H9 (cell line): Measurements from ENCODE around the gene ACSL3. TPM values are rescaled to one million over a fixed set of nuclear protein-coding genes. Genes with fewer than 3 reads are reported as not detected.
A peak's percentile ranks its signal among the peaks of the same experiment; 100 is the strongest.

Source experiments
- DNase-seq: peaks from one replicate; pipeline ENCODE4 v3.0.0-alpha.2; 2017
- H2AFZ ChIP-seq: one replicate; pipeline ENCODE4 v1.6.1; 2013; ENCODE audit warnings: mild to moderate bottlenecking, low read length, control low read depth, moderate library complexity
- H2AK5ac ChIP-seq: 2 replicates; pipeline ENCODE4 v1.6.1; 2013; ENCODE audit warnings: low read length, control low read depth, mixed read lengths; ENCODE audit not compliant: insufficient read length
- H2BK120ac ChIP-seq: one replicate; pipeline ENCODE4 v1.6.1; 2013; ENCODE audit warnings: low read depth, mild to moderate bottlenecking, low read length, control low read depth, inconsistent platforms; ENCODE audit not compliant: poor library complexity, severe bottlenecking
- H2BK12ac ChIP-seq: 2 replicates; pipeline ENCODE4 v1.6.1; 2013; ENCODE audit warnings: low read length, control low read depth, mixed read lengths, low read depth; ENCODE audit not compliant: insufficient read length
- H2BK15ac ChIP-seq: 2 replicates; pipeline ENCODE4 v1.6.1; 2013; ENCODE audit warnings: low read depth, low read length, control low read depth
- H2BK20ac ChIP-seq: one replicate; pipeline ENCODE4 v1.6.1; 2013; ENCODE audit warnings: low read depth, mild to moderate bottlenecking, low read length, control low read depth, inconsistent platforms; ENCODE audit not compliant: poor library complexity, severe bottlenecking
- H2BK5ac ChIP-seq: 2 replicates; pipeline ENCODE4 v1.6.1; 2013; ENCODE audit warnings: low read length, control low read depth, mixed read lengths; ENCODE audit not compliant: insufficient read length
- H3K14ac ChIP-seq: 2 replicates; pipeline ENCODE4 v1.6.1; 2013; ENCODE audit warnings: low read length, control low read depth; ENCODE audit not compliant: insufficient read depth
- H3K18ac ChIP-seq: 2 replicates; pipeline ENCODE4 v1.6.1; 2013; ENCODE audit warnings: low read depth, mild to moderate bottlenecking, mixed read lengths, low read length, control low read depth; ENCODE audit not compliant: insufficient read length
- H3K23ac ChIP-seq: 2 replicates; pipeline ENCODE4 v1.6.1; 2013; ENCODE audit warnings: low read length, control low read depth, mixed read lengths, low read depth; ENCODE audit not compliant: insufficient read length
- H3K23me2 ChIP-seq: 2 replicates; pipeline ENCODE4 v1.6.1; 2013; ENCODE audit warnings: low read depth, mild to moderate bottlenecking, mixed read lengths, low read length, control low read depth; ENCODE audit not compliant: insufficient read length, poor library complexity, severe bottlenecking
- H3K27ac ChIP-seq: 2 replicates; pipeline ENCODE4 v1.5.1; 2013; ENCODE audit warnings: low read length, control low read depth, mixed read lengths, low read depth; ENCODE audit not compliant: insufficient read length
- H3K27me3 ChIP-seq: 2 replicates; pipeline ENCODE4 v1.6.1; 2013; ENCODE audit warnings: low read length, control low read depth, inconsistent platforms; ENCODE audit not compliant: insufficient read depth
- H3K4ac ChIP-seq: 2 replicates; pipeline ENCODE4 v1.6.1; 2013; ENCODE audit warnings: low read depth, mild to moderate bottlenecking, control low read depth, inconsistent platforms, low read length, moderate library complexity
- H3K4me1 ChIP-seq: 2 replicates; pipeline ENCODE4 v1.6.1; 2013; ENCODE audit warnings: low read length, control low read depth, inconsistent platforms; ENCODE audit not compliant: insufficient read depth
- H3K4me2 ChIP-seq: 2 replicates; pipeline ENCODE4 v1.6.1; 2013; ENCODE audit warnings: low read length, control low read depth, mixed read lengths; ENCODE audit not compliant: insufficient read length, insufficient read depth
- H3K56ac ChIP-seq: 2 replicates; pipeline ENCODE4 v1.6.1; 2013; ENCODE audit warnings: low read depth, mild to moderate bottlenecking, mixed read lengths, low read length, control low read depth; ENCODE audit not compliant: insufficient read length
- H3K79me1 ChIP-seq: 2 replicates; pipeline ENCODE4 v1.6.1; 2013; ENCODE audit warnings: low read depth, mild to moderate bottlenecking, moderate library complexity, low read length, control low read depth, inconsistent platforms; ENCODE audit not compliant: insufficient read depth, poor library complexity, severe bottlenecking
- H3K79me2 ChIP-seq: 2 replicates; pipeline ENCODE4 v1.6.1; 2013; ENCODE audit warnings: low read length, control low read depth, inconsistent platforms; ENCODE audit not compliant: insufficient read depth
- H3K9ac ChIP-seq: 2 replicates; pipeline ENCODE4 v1.6.1; 2013; ENCODE audit warnings: low read length, control low read depth, mixed read lengths; ENCODE audit not compliant: insufficient read length; ENCODE audit errors: extremely low read depth
- H3K9me3 ChIP-seq: one replicate; pipeline ENCODE4 v1.6.1; 2013; ENCODE audit warnings: low read depth, low read length, inconsistent platforms; ENCODE audit not compliant: control insufficient read depth
- H3T11ph ChIP-seq: one replicate; pipeline ENCODE4 v1.6.1; 2013; ENCODE audit warnings: mild to moderate bottlenecking, low read length, control low read depth, inconsistent platforms
- H4K20me1 ChIP-seq: one replicate; pipeline ENCODE4 v1.6.1; 2013; ENCODE audit not compliant: control insufficient read depth, insufficient read length, insufficient read depth
- H4K5ac ChIP-seq: 2 replicates; pipeline ENCODE4 v1.6.1; 2013; ENCODE audit warnings: low read depth, mild to moderate bottlenecking, mixed read lengths, low read length, control low read depth; ENCODE audit not compliant: insufficient read length
- H4K8ac ChIP-seq: replicated peaks from 2 replicates; pipeline ENCODE4 v1.6.1; 2013; ENCODE audit warnings: low read length, control low read depth, mixed read lengths, low read depth; ENCODE audit not compliant: insufficient read length
- H4K91ac ChIP-seq: 2 replicates; pipeline ENCODE4 v1.6.1; 2013; ENCODE audit warnings: low read depth, mild to moderate bottlenecking, moderate library complexity, mixed read lengths, low read length, control low read depth; ENCODE audit not compliant: insufficient read length
- H3K27ac Mint-ChIP-seq, 3 experiments: 2 replicates in 2 of 3; 3 replicates in 1 of 3; pipeline ENCODE4 v1.8.0; 2020 to 2021; ENCODE audit warnings: mixed read lengths in 3 of 3, mild to moderate bottlenecking in 1 of 3, moderate library complexity in 1 of 3
- H3K27me3 Mint-ChIP-seq: 2 replicates; pipeline ENCODE4 v1.8.0; 2021; ENCODE audit warnings: low read depth, mild to moderate bottlenecking, moderate library complexity, mixed read lengths
- H3K36me3 Mint-ChIP-seq, 3 experiments: 2 replicates in 2 of 3; 3 replicates in 1 of 3; pipeline ENCODE4 v1.8.0; 2020 to 2021; ENCODE audit warnings: low read depth in 3 of 3, mixed read lengths in 3 of 3; ENCODE audit not compliant: insufficient read depth in 1 of 3
- H3K4me1 Mint-ChIP-seq, 2 experiments: 2 replicates each; pipeline ENCODE4 v1.8.0; 2020; ENCODE audit warnings: mixed read lengths in 2 of 2
- H3K4me3 Mint-ChIP-seq, 2 experiments: 2 replicates in 1 of 2; 3 replicates in 1 of 2; pipeline ENCODE4 v1.8.0; 2020 to 2021; ENCODE audit warnings: mild to moderate bottlenecking in 2 of 2, mixed read lengths in 2 of 2, moderate library complexity in 1 of 2
- H3K9me3 Mint-ChIP-seq, 2 experiments: 2 replicates in 1 of 2; 3 replicates in 1 of 2; pipeline ENCODE4 v1.8.0; 2020; ENCODE audit warnings: mild to moderate bottlenecking in 2 of 2, mixed read lengths in 2 of 2, moderate library complexity in 1 of 2
- WGBS: extraction: QIAGEN DNeasy Blood & Tissue Kit; methylation state at CpG from one replicate; pipeline ENCODE4 v1.1.7; 2013; ENCODE audit warnings: missing lambda C conversion rate, low lambda C conversion rate, mixed read lengths; ENCODE audit not compliant: insufficient read length; ENCODE audit errors: extremely low coverage; 5-methylcytosine and 5-hydroxymethylcytosine counted together
- total RNA-seq: library from RNA; stranded (reverse); gene quantifications from 2 replicates; pipeline ENCODE4 v1.2.1, GENCODE V29; 2021
- TF ChIP-seq, protein P1 (sequence below): fragments of 200-600 bp; sonication (generic); conservative IDR thresholded peaks from 3 replicates; pipeline ENCODE4 v1.8.0; 2021; ENCODE audit warnings: antibody characterized with exemption, mild to moderate bottlenecking

The ACSL3 gene
- total RNA-seq, 1 experiment from 2014 or later = 60.9 TPM

DNA sequence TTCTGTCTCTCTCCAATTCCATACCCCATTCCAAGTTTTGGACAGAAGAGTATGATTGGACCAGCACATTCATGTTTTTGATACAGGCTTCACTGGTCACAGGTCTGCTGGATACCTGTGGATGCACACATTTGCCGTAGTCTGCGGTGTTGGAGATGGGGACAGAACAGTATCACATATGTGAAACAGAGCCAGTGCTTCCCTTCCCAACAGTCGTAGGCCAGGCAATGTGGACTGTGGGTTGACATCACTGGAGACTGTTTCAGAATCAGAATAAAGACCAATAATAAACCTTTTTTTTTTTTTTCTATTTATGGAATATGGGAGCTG lies 18.7 kb downstream of the ACSL3 start:
- Histone ChIP-seq H2AK5ac (no peak overlapping the region), H2BK12ac (no peak overlapping the region), H3K4ac (no peak overlapping the region), H2BK15ac (no peak overlapping the region), H3K27me3 (no peaks in the 10 kb centered on the region), H3K79me1 (peaks cover 7% of the 10 kb centered on the region), H2BK120ac (no peak overlapping the region), H3K23me2 (no peaks in the 10 kb centered on the region), H3K4me2 (no peak overlapping the region), H3K56ac (no peak overlapping the region), H2AFZ (no peak overlapping the region), H3K4me1 (no peaks in the 10 kb centered on the region; the same call in 1 of the 2 replicates), H2BK20ac (no peak overlapping the region), H3K9me3 (no peaks in the 10 kb centered on the region), H3T11ph (no peak overlapping the region), H3K79me2 (peaks cover 57% of the 10 kb centered on the region), H4K91ac (no peak overlapping the region), H3K18ac (no peak overlapping the region), H4K8ac (no peak overlapping the region), H2BK5ac (no peak overlapping the region), H3K14ac (no peak overlapping the region), H3K9ac (peak overlapping the region; percentile 7), H3K23ac (no peak overlapping the region), H4K20me1 (no peaks in the 10 kb centered on the region), H3K27ac (no peak overlapping the region), H4K5ac (no peak overlapping the region)
- H3K36me3 Mint-ChIP-seq = peaks cover 5 to 24% (median 17%) of the 10 kb centered on the region in 3 experiments
- H3K4me3 Mint-ChIP-seq = no peak overlapping the region
- WGBS = no CpG with 5 or more reads among the region's 3 CpGs
- no peaks in the 10 kb centered on the region for H3K27me3 Mint-ChIP-seq
- H3K4me1 Mint-ChIP-seq = peaks cover 25 to 26% of the 10 kb centered on the region in 2 experiments
- H3K9me3 Mint-ChIP-seq = peaks cover 4 to 21% of the 10 kb centered on the region in 2 experiments; a peak in 4 of 5 replicates
- TF ChIP-seq, protein P1, sequence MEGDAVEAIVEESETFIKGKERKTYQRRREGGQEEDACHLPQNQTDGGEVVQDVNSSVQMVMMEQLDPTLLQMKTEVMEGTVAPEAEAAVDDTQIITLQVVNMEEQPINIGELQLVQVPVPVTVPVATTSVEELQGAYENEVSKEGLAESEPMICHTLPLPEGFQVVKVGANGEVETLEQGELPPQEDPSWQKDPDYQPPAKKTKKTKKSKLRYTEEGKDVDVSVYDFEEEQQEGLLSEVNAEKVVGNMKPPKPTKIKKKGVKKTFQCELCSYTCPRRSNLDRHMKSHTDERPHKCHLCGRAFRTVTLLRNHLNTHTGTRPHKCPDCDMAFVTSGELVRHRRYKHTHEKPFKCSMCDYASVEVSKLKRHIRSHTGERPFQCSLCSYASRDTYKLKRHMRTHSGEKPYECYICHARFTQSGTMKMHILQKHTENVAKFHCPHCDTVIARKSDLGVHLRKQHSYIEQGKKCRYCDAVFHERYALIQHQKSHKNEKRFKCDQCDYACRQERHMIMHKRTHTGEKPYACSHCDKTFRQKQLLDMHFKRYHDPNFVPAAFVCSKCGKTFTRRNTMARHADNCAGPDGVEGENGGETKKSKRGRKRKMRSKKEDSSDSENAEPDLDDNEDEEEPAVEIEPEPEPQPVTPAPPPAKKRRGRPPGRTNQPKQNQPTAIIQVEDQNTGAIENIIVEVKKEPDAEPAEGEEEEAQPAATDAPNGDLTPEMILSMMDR = no peak
- no peak overlapping the region for H3K27ac Mint-ChIP-seq
- no peak for DNase-seq
